Measurements from ENCODE around the gene MGAT1. TPM values are rescaled to one million over a fixed set of nuclear protein-coding genes. Genes with fewer than 3 reads are reported as not detected.
"Not testable (repeated sequence)": the region's sequence is repeated elsewhere in the genome, so short reads cannot be mapped to it uniquely, and the experiment has no call there.

Gene MGAT1
- 10 to 100 TPM; 68.5 to 94.9 (median 78.4) TPM for polyA plus RNA-seq (ENCODE audit: insufficient read length in 4 of 4)

- no peak for DNase-seq (ENCODE audit: low read depth in 4 of 4, low spot score in 3 of 4)
Observed at GRCh38 chr5:180802325-180803180, at the start of gene MGAT1. MGAT1 (minus strand) TSS chr5:180802806; CDS start chr5:180792971, 9,835 bp downstream.

- DNase-seq (ENCODE audit: low read depth in 4 of 4, low spot score in 3 of 4): no peak
Observed at GRCh38 chr5:180850434-180851078, 48.0 kb upstream of the MGAT1 start.

DNA sequence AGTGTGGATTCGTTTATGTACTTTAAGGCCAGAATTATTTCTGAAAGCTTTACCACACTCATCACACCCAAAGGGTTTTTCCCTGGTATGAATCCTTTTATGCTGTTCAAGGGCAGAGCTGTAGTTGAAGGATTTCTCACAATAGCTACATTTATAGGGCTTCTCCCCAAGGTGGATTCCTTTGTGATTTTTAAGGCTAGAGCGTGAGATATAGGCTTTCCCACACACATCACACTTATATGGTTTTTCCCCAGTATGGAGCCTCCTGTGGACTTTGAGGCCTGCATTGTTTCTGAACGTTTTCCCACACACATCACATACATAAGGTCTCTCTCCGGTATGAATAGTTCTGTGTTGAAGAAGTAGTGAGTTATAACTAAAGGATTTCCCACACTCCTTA, 47.2 kb upstream of the MGAT1 start:
- no peak for DNase-seq (ENCODE audit: low read depth in 4 of 4, low spot score in 3 of 4)

GRCh38 chr5:180848878-180849277, 46.3 kb upstream of the MGAT1 start:
- DNase-seq (ENCODE audit: low read depth in 4 of 4, low spot score in 3 of 4): no peak

GRCh38 chr5:180848265-180848664, 45.7 kb upstream of the MGAT1 start:
- no peak for DNase-seq (ENCODE audit: low read depth in 4 of 4, low spot score in 3 of 4)

DNA sequence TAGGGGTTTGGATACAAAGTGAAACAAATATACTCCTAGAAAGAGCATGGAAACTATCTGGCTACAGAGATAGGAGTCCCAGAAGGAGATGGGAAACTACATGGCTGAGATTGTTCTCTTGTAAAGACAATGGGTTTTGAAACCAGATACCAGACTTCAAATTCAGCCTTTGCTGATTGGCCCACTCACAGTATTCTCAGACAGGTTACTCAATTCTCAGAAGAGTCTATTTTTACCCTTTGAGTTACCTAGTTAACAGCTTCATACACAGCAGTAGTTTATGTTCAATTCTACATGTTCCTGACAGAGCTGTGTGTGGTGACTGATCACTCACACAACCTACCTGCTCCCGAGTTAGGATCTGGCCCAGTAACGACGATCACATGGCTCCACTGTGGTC, 44.4 kb upstream of the MGAT1 start:
- no peak for DNase-seq (ENCODE audit: low read depth in 4 of 4, low spot score in 3 of 4)

- no peak for DNase-seq (ENCODE audit: low read depth in 4 of 4, low spot score in 3 of 4)
Observed at GRCh38 chr5:180844858-180845257, 42.3 kb upstream of the MGAT1 start.

GRCh38 chr5:180844432-180844831, 41.8 kb upstream of the MGAT1 start:
- no peak for DNase-seq (ENCODE audit: low read depth in 4 of 4, low spot score in 3 of 4)

GRCh38 chr5:180839935-180840334, 37.3 kb upstream of the MGAT1 start:
- no peak for DNase-seq (ENCODE audit: low read depth in 4 of 4, low spot score in 3 of 4)

- no peak for DNase-seq (ENCODE audit: low read depth in 4 of 4, low spot score in 3 of 4)
Observed at GRCh38 chr5:180839227-180839626, 36.6 kb upstream of the MGAT1 start.

- no peak for DNase-seq (ENCODE audit: low read depth in 4 of 4, low spot score in 3 of 4)
Observed at GRCh38 chr5:180837478-180837877, 34.9 kb upstream of the MGAT1 start.

- no peak for DNase-seq (ENCODE audit: low read depth in 4 of 4, low spot score in 3 of 4)
Observed at GRCh38 chr5:180832638-180833068, 30.0 kb upstream of the MGAT1 start.

- DNase-seq (ENCODE audit: low read depth in 4 of 4, low spot score in 3 of 4): peak in 2 of 4 donors; percentile 60 to 68
Observed at GRCh38 chr5:180831139-180832093, 28.8 kb upstream of the MGAT1 start.

DNA sequence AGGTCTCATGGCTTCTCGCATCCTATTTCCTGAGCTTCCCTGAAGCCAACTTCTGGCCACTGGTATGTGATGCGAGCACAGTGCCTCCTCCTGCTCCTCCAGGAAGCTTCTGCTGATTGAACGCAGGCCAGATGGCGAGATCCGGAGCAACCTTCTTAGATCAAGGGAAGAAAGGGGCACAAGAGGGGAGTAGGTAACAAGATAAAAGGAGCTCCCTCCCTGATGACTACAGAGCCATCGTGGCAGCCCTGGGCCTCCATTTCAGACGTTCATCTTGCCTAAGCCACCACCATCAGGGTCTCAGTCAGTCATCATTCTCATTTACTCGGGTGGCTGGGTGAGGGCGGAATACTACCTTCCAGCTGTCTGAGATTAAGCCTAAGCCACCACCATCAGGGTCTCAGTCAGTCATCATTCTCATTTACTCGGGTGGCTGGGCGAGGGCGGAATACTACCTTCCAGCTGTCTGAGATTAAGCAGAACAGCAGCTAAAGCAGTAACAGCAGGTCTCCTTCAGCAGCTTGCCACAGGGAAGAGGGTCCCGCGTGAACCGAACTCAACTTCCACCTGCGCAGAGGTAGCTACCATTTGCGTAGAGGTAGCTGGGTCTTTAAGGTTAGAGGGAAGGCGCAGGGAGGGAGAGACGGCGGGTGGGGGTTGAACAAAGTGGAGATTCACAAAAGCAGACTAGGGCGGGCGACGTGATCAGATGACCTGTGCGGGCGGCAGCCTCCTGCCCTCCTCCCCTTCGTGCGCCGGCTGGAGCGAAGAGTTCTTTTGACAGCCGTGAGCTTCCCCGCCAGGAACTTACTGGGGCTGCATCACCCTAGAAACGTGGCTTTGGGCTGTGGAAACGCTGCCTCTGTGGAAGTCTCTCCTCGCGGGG, 27.9 kb upstream of the MGAT1 start:
- DNase-seq (ENCODE audit: low read depth in 4 of 4, low spot score in 3 of 4): no peak

- no peak for DNase-seq (ENCODE audit: low read depth in 4 of 4, low spot score in 3 of 4)
Observed at GRCh38 chr5:180829726-180830125, 27.1 kb upstream of the MGAT1 start.

DNA sequence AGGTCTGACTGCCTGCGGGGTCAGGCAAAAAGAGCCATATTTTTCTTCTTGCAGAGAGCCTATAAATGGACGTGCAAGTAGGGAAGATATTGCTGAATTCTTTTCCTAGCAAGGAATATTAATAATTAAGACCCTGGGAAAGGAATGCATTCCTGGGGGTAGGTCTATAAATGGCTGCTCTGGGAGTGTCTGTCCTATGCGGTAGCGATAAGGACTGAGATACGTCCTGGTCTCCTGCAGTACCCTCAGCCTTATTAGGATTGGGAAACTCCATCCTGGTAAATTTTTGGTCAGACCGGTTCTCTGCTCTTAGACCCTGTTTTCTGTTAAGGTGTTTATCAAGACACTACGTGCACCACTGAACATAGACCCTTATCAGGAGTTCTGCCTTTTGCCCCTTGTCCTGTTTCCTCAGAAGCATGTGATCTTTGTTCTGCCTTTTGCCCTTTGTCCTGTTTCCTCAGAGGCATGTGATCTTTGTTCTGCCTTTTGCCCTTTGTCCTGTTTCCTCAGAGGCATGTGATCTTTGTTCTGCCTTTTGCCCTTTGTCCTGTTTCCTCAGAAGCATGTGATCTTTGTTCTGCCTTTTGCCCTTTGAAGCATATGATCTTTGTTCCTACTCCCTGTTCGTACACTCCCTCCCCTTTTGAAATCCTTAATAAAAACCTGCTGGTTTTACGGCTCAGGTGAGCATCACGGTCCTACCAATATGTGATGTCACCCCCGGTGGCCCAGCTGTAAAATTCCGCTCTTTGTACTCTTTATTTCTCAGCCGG, 26.3 kb upstream of the MGAT1 start:
- not testable (repeated sequence) for DNase-seq (ENCODE audit: low read depth in 4 of 4, low spot score in 3 of 4)

DNA sequence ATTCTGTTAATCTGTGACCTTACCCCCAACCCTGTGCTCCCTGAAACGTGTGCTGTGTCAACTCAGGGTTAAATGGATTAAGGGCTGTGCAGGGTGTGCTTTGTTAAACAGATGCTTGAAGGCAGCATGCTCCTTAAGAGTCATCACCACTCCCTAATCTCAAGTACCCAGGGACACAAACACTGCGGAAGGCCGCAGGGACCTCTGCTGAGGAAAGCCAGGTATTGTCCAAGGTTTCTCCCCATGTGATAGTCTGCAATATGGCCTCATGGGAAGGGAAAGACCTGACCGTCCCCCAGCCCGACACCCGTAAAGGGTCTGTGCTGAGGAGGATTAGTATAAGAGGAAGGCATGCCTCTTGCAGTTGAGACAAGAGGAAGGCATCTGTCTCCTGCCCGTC, 24.8 kb upstream of the MGAT1 start:
- not testable (repeated sequence) for DNase-seq (ENCODE audit: low read depth in 4 of 4, low spot score in 3 of 4)

DNA sequence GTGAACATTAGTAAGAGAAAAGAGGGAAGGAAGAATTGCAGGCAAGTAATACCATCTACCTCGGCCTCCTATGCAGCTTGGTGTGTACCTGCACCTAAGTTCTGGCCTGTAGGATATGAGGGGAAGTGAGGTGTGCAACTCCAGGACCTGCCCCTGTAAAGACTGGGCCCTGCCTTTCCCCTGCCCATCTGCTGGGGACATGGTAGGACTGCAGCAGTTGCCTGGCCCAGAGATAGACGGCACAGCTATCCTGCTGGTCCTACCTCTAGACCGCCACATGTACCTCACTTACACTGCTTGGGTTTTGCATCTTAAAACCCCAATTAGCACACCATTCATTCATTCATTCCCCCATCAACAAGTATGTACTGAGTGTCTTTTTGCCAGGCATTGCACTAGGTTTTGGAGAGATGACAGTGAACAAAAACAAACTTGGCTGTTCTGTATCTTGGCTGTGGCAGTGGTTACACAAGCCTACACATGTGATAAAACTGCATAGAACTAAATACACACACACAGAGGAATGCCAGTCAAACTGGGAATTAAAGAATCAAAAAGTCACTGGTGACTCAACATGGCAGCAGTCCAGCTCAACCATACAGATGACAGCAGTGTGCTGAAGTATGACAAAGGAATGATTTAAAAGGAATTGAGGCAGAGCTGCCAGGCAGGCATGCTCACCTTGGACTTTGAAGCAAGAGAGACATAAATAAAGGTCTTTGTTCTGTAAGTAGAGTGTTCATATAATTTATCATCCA, 23.3 kb upstream of the MGAT1 start:
- no peak for DNase-seq (ENCODE audit: low read depth in 4 of 4, low spot score in 3 of 4)

All from left renal pelvis (tissue), 4 donors.